ENCODE data around the gene FSCN2.
"Not testable (repeated sequence)": the region's sequence is repeated elsewhere in the genome, so short reads cannot be mapped to it uniquely, and the experiment has no call there.

The FSCN2 gene

GRCh38 chr17:81578561-81579225, 50.5 kb downstream of the FSCN2 start:
- no peak for DNase-seq (ENCODE audit: low read depth)

GRCh38 chr17:81579298-81579697, 51.1 kb downstream of the FSCN2 start:
- no peak for DNase-seq (ENCODE audit: low read depth)

GRCh38 chr17:81579821-81580321, 51.7 kb downstream of the FSCN2 start:
- peak; percentile 74 for DNase-seq (ENCODE audit: low read depth)

DNA sequence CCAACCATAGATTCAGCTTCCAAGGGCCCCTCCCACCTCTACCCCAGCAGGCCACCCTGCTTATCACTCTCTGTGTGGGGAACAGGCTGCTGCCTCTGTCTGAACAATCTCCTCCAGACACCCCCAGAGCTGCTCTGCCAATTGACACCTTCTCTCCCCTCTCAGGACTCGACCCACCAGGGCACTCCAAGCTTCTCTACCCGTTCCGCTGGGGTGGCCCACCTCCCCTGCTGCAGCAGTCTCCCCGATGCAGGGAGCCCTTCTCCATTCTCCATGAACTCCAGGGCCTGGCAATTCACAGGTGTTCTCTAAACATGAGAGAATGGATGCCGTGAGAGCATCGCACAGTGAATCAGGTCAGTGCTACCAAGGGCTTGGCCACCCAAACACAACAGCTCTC, 52.3 kb downstream of the FSCN2 start:
- DNase-seq (ENCODE audit: low read depth), result no peak

DNA sequence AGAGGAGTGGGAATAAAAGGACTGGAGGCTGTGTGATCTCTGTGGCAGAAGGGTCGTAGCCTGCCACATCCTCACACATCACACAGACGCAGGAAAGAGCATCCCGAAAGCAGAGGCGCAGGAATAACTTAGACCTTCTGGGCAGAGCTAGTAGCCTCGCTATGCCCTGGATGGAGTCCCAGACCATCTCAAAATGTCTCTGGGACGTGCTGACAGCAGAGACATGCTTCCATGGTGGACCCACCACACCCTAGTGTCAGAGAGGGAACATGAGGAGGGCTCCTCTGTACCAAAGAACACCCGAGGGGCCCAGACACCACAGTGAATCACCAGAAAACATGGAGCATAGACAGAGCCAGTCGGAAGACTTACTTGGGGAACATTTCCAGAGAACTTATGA, 53.6 kb downstream of the FSCN2 start:
- no peak for DNase-seq (ENCODE audit: low read depth)

DNA sequence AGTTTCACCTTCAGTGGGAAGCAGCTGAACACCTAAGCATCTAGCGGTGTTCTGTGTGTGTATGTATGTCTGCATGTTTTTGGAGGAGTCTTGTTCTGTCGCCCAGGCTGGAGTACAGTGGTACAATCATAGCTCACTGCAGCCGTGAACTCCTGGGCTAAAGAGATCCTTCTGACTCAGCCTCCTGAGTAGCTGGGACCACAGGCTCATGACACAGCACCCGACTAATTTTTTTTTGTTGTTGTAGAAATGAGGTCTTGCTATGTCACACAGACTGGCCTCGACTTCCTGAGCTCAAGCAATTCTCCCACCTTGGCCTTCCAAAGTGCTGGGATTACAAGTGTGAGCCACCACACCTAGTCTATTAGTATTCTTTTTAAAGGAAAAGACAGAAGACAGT, 54.2 kb downstream of the FSCN2 start:
- peak; percentile 56 for DNase-seq (ENCODE audit: low read depth)

DNA sequence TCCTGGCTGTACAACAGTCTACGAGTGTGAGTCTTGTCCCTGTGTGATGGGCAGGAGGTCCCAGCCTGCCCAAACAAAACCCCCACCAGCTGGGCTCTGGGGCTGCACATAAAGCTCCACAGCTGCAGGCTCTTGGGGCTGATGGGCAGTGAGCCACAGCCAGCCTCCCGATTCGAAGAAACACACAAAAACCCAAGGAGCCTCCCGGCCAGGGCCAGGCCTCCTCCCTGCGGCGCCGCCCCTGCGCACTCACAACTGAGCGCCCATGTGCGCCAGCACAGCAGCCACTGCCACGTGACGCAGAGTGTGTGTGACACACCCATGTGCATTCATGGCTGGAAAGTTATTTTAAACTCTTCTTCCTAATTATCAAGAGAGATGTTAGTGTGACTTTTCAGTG, 54.6 kb downstream of the FSCN2 start:
- no peak for DNase-seq (ENCODE audit: low read depth)

GRCh38 chr17:81583589-81584342, 55.6 kb downstream of the FSCN2 start:
- no peak for DNase-seq (ENCODE audit: low read depth)

GRCh38 chr17:81584771-81585170, 56.6 kb downstream of the FSCN2 start:
- DNase-seq (ENCODE audit: low read depth), result not testable (repeated sequence)

DNA sequence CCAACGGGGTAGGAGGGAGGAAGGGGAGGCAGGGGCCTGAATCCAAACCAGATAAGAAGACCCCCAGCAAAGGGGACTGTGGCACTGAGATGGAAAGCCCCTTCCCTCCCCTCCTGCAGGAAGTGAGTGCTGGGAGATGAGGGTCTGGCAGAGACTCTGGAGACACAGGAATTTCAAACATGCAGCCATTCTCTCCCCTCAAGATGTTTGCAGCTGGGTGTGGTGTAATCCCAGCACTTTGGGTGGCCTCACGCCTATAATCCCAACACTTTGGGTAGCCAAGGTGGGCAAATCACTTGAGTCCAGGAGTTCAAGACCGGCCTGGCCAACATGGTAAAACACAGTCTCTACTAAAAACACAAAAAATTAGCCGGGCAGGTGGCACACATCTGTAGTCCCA, 57.9 kb downstream of the FSCN2 start:
- DNase-seq (ENCODE audit: low read depth), result no peak

Data from non-pigmented ciliary epithelial cell (primary cell).